Right ventricle myocardium inferior (tissue), 1 donor: ENCODE data around the gene FARP2. TPM values are rescaled to one million over a fixed set of nuclear protein-coding genes. Genes with fewer than 3 reads are reported as not detected.
"Not testable (repeated sequence)": the region's sequence is repeated elsewhere in the genome, so short reads cannot be mapped to it uniquely, and the experiment has no call there.

Experiments used
- ATAC-seq: fragments of 200-7000 bp; cut with Tn5 transposase; one replicate; pipeline ENCODE4 v1.9.1; 2020; ENCODE audit warnings: mild to moderate bottlenecking, moderate library complexity
- DNase-seq: peaks from one replicate; pipeline ENCODE4 v3.0.0; 2021; ENCODE audit errors: missing footprints
- intact Hi-C: fragments of 100-400 bp; cut with DNase I; formaldehyde crosslinking; loops from one replicate; pipeline ENCODE4 v1.11.0; 2022
- total RNA-seq: library from RNA; stranded (reverse); fragmentation: NEBNext Ultra II Directional; extraction: Animal tissue kit (Norgen Biotek cat#: 25700); gene quantifications from one replicate; pipeline ENCODE4 v1.2.1, GENCODE V29; 2021
- donor health status: DM: no; HTN: yes; CAD: no; lungs with severe emphysema.

The FARP2 gene
- total RNA-seq, 1 donor from 2014 or later: 15.0 TPM

GRCh38 chr2:241430178-241430577 is 74.1 kb downstream of the FARP2 start:
- intact Hi-C loops: no loop called here
- ATAC-seq (no peak), DNase-seq (no peak)

- ATAC-seq (no peak), DNase-seq (no peak)
- intact Hi-C loops: no loop called here
These were observed 76.9 kb downstream of the FARP2 start for GRCh38 chr2:241432824-241433448.

- DNase-seq (no peak), ATAC-seq (no peak)
- intact Hi-C loops: no loop called here
These were observed 81.1 kb downstream of the FARP2 start for GRCh38 chr2:241437179-241437578.

- DNase-seq: no peak
- ATAC-seq: no peak
- intact Hi-C loops: no loop called here
These were observed 85.4 kb downstream of the FARP2 start for GRCh38 chr2:241441492-241441891.

- intact Hi-C loops: no loop called here
- DNase-seq (no peak), ATAC-seq (no peak)
These were observed 87.6 kb downstream of the FARP2 start for GRCh38 chr2:241443486-241444223.

- ATAC-seq: no peak
- intact Hi-C loops: no loop called here
- DNase-seq: no peak
These were observed 89.3 kb downstream of the FARP2 start for GRCh38 chr2:241445426-241445825.

GRCh38 chr2:241450092-241450491 is 94.0 kb downstream of the FARP2 start:
- ATAC-seq, DNase-seq, intact Hi-C loops: not testable (repeated sequence)

- ATAC-seq (no peak), DNase-seq (no peak)
- intact Hi-C loops: no loop called here
These were observed 95.9 kb downstream of the FARP2 start for GRCh38 chr2:241451840-241452506.

GRCh38 chr2:241453919-241454318 is 97.8 kb downstream of the FARP2 start:
- intact Hi-C loops, ATAC-seq, DNase-seq: not testable (repeated sequence)

- no peak for ATAC-seq
- intact Hi-C loops: no loop called here
- no peak for DNase-seq
These were observed 98.9 kb downstream of the FARP2 start for GRCh38 chr2:241454837-241455485.

GRCh38 chr2:241456546-241456945 is 100.5 kb downstream of the FARP2 start:
- no peak for DNase-seq
- ATAC-seq: no peak
- intact Hi-C loops: no loop called here

- ATAC-seq: no peak
- intact Hi-C loops: no loop called here
- DNase-seq: no peak
These were observed 102.6 kb downstream of the FARP2 start for GRCh38 chr2:241458687-241459086.

- intact Hi-C loops: no loop called here
- no peak for DNase-seq
- ATAC-seq: no peak
These were observed 103.4 kb downstream of the FARP2 start for GRCh38 chr2:241459520-241459919.

- intact Hi-C loops: no loop called here
- no peak for DNase-seq
- ATAC-seq: no peak
These were observed 104.5 kb downstream of the FARP2 start for GRCh38 chr2:241460631-241461030.

- intact Hi-C loops: no loop called here
- DNase-seq (no peak), ATAC-seq (no peak)
These were observed 105.9 kb downstream of the FARP2 start for GRCh38 chr2:241461693-241462677.

GRCh38 chr2:241463276-241464135 is 107.4 kb downstream of the FARP2 start:
- intact Hi-C loops: no loop called here
- DNase-seq (no peak), ATAC-seq (no peak)

GRCh38 chr2:241465543-241465942 is 109.5 kb downstream of the FARP2 start:
- no peak for ATAC-seq

GRCh38 chr2:241466230-241466629 is 110.1 kb downstream of the FARP2 start:
- intact Hi-C loops: no loop called here
- ATAC-seq (no peak), DNase-seq (no peak)

More at GRCh38 chr2:241465543-241465942, 109.5 kb downstream of the FARP2 start:
- intact Hi-C loops: no loop called here
- DNase-seq: no peak
